Measurements from ENCODE around the gene SNX6.

SNX6 gene

DNA sequence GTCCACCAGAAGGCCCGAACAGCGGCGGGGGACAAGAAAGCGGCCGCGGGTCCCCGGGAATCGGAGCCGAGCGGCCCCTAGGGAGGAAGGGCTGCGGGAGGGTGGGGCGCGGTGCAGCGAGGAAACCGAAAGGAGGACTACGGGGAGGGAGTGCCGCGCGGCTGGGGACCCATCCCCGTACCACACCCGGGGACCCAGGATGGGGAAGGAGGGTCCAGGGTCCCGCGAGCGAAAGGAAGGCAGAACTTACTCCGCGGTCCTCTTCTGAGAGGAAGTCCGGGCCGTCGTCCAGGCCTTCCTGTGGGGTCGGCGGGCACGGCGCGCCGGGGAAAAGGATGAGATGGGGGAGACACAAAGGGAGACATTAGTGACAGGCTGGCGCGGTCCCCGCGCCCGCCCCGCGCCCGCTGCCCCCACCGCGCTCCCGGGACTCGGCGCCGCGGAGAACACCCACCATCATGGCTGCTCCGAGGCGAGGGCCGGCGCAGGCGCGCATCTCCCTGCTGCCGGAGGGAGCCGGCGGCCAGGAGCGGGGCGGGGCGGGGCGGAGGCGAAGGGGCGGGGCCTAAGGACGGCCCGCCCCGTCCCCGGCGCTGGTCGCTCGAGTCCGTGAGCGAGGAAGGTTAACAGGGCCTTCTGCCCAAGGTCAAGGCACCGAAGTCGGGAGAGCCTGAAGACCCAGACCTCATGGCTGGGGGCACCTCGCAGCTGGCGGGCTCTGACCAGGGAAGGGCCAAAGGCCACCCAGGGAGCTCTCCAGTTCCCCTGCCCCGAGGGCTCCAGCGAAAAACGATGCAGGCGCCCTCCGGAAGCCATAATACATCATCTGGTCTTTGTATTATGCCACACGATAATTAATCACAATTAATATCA is at the start of gene SNX6:
SNX6 (minus strand) TSS at position 492 of the 873 bp plus-strand sequence; CDS start at position 460, 32 bp downstream.
- TF ChIP-seq MYC (IDR thresholded peaks at IDR 0.05; ENCODE audit: low read depth, low read length) (no peak), POLR2A (IDR thresholded peaks at IDR 0.05; ENCODE audit: extremely low read depth, insufficient read length) (peak; percentile 77)
- peak within 1 kb of the TSS; percentile 67 for H3K4me3 ChIP-seq (ENCODE audit: low read depth, low read length)
- peak; percentile 80 for DNase-seq (ENCODE audit: low read depth)

DNA sequence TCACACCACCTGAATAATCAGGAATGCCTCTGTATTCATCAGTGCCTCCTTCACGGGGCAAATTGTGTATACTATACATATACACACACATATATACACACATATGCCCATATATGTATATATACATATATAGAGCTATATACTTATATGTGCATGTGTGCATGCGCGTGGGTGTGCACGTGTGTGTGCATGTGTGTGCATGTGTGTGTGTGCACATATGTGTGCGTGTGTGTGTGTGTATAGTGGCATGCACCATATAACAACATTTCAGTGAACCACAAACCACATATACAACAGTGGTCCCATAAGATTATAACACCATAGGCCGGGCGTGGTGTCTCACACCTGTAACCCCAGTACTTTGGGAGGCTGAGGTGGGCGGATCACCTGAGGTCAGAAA is 48.8 kb upstream of the SNX6 start:
- H3K4me3 ChIP-seq (ENCODE audit: low read depth, low read length): no peak overlapping the region
- TF ChIP-seq, protein P1, sequence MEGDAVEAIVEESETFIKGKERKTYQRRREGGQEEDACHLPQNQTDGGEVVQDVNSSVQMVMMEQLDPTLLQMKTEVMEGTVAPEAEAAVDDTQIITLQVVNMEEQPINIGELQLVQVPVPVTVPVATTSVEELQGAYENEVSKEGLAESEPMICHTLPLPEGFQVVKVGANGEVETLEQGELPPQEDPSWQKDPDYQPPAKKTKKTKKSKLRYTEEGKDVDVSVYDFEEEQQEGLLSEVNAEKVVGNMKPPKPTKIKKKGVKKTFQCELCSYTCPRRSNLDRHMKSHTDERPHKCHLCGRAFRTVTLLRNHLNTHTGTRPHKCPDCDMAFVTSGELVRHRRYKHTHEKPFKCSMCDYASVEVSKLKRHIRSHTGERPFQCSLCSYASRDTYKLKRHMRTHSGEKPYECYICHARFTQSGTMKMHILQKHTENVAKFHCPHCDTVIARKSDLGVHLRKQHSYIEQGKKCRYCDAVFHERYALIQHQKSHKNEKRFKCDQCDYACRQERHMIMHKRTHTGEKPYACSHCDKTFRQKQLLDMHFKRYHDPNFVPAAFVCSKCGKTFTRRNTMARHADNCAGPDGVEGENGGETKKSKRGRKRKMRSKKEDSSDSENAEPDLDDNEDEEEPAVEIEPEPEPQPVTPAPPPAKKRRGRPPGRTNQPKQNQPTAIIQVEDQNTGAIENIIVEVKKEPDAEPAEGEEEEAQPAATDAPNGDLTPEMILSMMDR (IDR thresholded peaks at IDR 0.05; ENCODE audit: low read depth, low read length): no peak
- TF ChIP-seq POLR2A (IDR thresholded peaks at IDR 0.05; ENCODE audit: extremely low read depth, insufficient read length) (no peak), MYC (IDR thresholded peaks at IDR 0.05; ENCODE audit: low read depth, low read length) (no peak)
- TF ChIP-seq, protein P2, sequence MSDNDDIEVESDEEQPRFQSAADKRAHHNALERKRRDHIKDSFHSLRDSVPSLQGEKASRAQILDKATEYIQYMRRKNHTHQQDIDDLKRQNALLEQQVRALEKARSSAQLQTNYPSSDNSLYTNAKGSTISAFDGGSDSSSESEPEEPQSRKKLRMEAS (IDR thresholded peaks at IDR 0.05; ENCODE audit: low read depth, low read length): no peak
- no peak for DNase-seq (ENCODE audit: low read depth)

DNA sequence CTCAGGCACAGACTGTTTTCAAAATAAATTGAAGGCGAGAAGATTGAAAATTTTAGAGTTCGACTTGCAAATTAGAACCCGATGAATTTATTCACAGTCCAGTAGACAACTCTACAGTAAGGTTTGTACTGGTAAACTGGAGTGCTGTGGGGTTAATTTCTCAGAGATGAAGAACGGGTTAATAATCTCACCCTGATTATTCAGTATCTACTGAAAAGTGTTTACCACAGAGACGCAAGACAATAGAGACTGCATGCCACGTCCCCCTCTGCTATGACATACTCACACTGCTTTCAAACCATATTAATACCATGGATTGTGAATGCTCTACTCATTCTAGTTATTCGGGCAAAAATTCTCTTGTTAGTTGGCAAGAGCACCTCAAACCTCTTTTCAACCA is 48.4 kb upstream of the SNX6 start:
- no peak overlapping the region for H3K4me3 ChIP-seq (ENCODE audit: low read depth, low read length)
- no peak for DNase-seq (ENCODE audit: low read depth)
- TF ChIP-seq POLR2A (IDR thresholded peaks at IDR 0.05; ENCODE audit: extremely low read depth, insufficient read length) (no peak), MYC (IDR thresholded peaks at IDR 0.05; ENCODE audit: low read depth, low read length) (no peak)
- TF ChIP-seq, protein P2 (IDR thresholded peaks at IDR 0.05; ENCODE audit: low read depth, low read length): no peak
- TF ChIP-seq, protein P1 (IDR thresholded peaks at IDR 0.05; ENCODE audit: low read depth, low read length): no peak

DNA sequence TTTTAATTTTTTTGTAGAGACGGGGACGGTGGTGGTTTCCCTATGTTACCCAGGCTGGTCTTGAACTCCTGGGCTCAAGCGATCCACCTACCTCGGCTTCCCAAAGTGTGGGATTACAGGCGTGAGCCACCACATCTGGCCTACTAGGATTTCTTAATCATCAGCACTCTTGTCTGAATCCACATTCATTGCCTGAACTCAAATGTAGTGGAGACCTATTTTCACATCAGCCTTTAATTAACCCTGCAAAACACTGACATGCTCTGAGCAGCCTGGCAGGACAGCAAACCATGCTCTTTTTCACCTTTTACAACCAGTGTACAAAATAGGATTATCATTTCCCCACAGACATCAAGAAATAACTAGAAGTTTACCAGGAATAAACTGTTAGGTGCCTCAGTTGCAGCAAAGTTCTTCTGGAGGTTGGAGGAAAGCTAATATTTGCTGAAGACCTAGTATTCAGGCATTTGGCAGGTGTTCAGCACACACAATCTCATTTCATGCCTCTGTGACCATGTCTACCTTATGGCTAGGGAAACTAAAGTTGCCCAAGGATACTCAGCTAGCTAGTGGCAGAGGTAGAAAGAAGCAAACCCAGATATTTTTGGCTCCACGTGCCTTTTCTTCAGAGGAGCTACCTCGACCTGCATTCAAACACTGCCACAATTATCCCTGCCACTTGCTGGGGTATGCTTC is 46.7 kb upstream of the SNX6 start:
- no peak overlapping the region for H3K4me3 ChIP-seq (ENCODE audit: low read depth, low read length)
- DNase-seq (ENCODE audit: low read depth): no peak
- TF ChIP-seq POLR2A (IDR thresholded peaks at IDR 0.05; ENCODE audit: extremely low read depth, insufficient read length) (no peak), MYC (IDR thresholded peaks at IDR 0.05; ENCODE audit: low read depth, low read length) (no peak)
- TF ChIP-seq, protein P1 (IDR thresholded peaks at IDR 0.05; ENCODE audit: low read depth, low read length): no peak
- TF ChIP-seq, protein P2 (IDR thresholded peaks at IDR 0.05; ENCODE audit: low read depth, low read length): no peak

DNA sequence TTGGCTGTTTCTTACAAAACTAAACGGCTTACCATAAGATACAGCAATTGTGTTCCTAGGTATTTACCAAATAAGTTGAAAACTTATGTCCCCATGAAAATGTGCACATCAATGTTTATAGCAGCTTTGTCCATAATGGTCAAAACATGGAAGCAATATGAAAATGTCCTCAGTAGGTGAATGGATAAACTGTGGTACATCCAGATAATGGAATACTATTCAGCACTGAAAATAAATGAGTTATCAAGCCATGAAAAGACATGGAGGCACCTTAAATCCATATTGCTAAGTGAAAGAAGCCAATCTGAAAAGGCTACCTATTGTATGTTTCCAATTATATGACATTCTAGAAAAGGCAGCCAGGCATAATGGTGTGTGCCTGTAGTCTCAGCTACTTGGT is 43.8 kb upstream of the SNX6 start:
- TF ChIP-seq, protein P2 (IDR thresholded peaks at IDR 0.05; ENCODE audit: low read depth, low read length): no peak
- TF ChIP-seq POLR2A (IDR thresholded peaks at IDR 0.05; ENCODE audit: extremely low read depth, insufficient read length): no peak
- DNase-seq (ENCODE audit: low read depth): no peak
- no peak overlapping the region for H3K4me3 ChIP-seq (ENCODE audit: low read depth, low read length)

DNA sequence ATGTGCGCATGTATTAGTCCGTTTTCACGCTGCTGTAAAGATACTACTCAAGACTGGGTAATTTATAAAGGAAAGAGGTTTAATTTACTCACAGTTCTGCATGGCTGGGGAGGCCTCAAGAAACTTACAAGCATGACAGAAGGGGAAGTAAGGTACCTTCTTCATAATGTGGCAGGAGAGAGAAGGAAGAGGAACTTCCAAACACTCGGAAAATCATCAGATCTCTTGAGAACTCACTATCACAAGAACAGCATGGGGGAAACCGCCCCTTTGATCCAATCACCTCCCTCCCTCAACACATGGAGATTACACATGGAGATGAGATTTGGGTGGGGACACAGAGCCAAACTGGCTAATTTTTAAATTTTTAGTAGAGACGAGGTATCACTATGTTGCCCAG is 41.8 kb upstream of the SNX6 start:
- no peak overlapping the region for H3K4me3 ChIP-seq (ENCODE audit: low read depth, low read length)
- TF ChIP-seq, protein P1 (IDR thresholded peaks at IDR 0.05; ENCODE audit: low read depth, low read length): no peak
- TF ChIP-seq, protein P2 (IDR thresholded peaks at IDR 0.05; ENCODE audit: low read depth, low read length): no peak
- TF ChIP-seq POLR2A (IDR thresholded peaks at IDR 0.05; ENCODE audit: extremely low read depth, insufficient read length): no peak
- TF ChIP-seq MYC (IDR thresholded peaks at IDR 0.05; ENCODE audit: low read depth, low read length): no peak

More for the DNA sequence above, 41.8 kb upstream of the SNX6 start:
- DNase-seq (ENCODE audit: low read depth): no peak
